Measurements from ENCODE around the gene RCL1. TPM values are rescaled to one million over a fixed set of nuclear protein-coding genes. Genes with fewer than 3 reads are reported as not detected.
A peak's percentile ranks its signal among the peaks of the same experiment; 100 is the strongest.
"Not testable (repeated sequence)": the region's sequence is repeated elsewhere in the genome, so short reads cannot be mapped to it uniquely, and the experiment has no call there.

Gene RCL1
- total RNA-seq, 1 donor from 2014 or later, result 22.9 TPM

GRCh38 chr9:4890242-4890641 lies 97.5 kb downstream of the RCL1 start:
- intact Hi-C loops (cut with DNase I), result no loop called here

GRCh38 chr9:4890929-4891328 lies 98.2 kb downstream of the RCL1 start:
- intact Hi-C loops (cut with DNase I), result no loop called here
- peaks cover 11% of the 10 kb centered on the region for H3K4me1 ChIP-seq

More at GRCh38 chr9:4890242-4890641, 97.5 kb downstream of the RCL1 start:
- no peak for TF ChIP-seq CTCF (IDR thresholded peaks at IDR 0.05)
- no peaks in the 10 kb centered on the region for H3K36me3 ChIP-seq
- H3K4me3 ChIP-seq, result no peak overlapping the region
- ATAC-seq (no peak), DNase-seq (no peak)
- H3K4me1 ChIP-seq, result peaks cover 11% of the 10 kb centered on the region
- H3K27ac ChIP-seq, result no peak overlapping the region
- H3K9me3 ChIP-seq, result no peaks in the 10 kb centered on the region
- no peaks in the 10 kb centered on the region for H3K27me3 ChIP-seq (ENCODE audit: low read depth)

GRCh38 chr9:4891674-4892073 lies 98.9 kb downstream of the RCL1 start:
- no peak overlapping the region for H3K27ac ChIP-seq
- DNase-seq (no peak), ATAC-seq (no peak)
- no peak for TF ChIP-seq CTCF (IDR thresholded peaks at IDR 0.05)
- H3K4me3 ChIP-seq, result no peak overlapping the region
- peaks cover 11% of the 10 kb centered on the region for H3K4me1 ChIP-seq
- no peaks in the 10 kb centered on the region for H3K36me3 ChIP-seq
- intact Hi-C loops (cut with DNase I), result no loop called here
- H3K27me3 ChIP-seq (ENCODE audit: low read depth), result no peaks in the 10 kb centered on the region
- H3K9me3 ChIP-seq, result no peaks in the 10 kb centered on the region

More at GRCh38 chr9:4890929-4891328, 98.2 kb downstream of the RCL1 start:
- H3K4me3 ChIP-seq, result no peak overlapping the region
- no peaks in the 10 kb centered on the region for H3K9me3 ChIP-seq
- no peak overlapping the region for H3K27ac ChIP-seq
- DNase-seq (no peak), ATAC-seq (no peak)
- no peak for TF ChIP-seq CTCF (IDR thresholded peaks at IDR 0.05)
- H3K27me3 ChIP-seq (ENCODE audit: low read depth), result no peaks in the 10 kb centered on the region
- no peaks in the 10 kb centered on the region for H3K36me3 ChIP-seq

- intact Hi-C loops (cut with DNase I), result no loop called here
- H3K36me3 ChIP-seq, result no peaks in the 10 kb centered on the region
- no peak overlapping the region for H3K27ac ChIP-seq
- TF ChIP-seq CTCF (IDR thresholded peaks at IDR 0.05), result no peak
- H3K4me1 ChIP-seq, result peaks cover 4% of the 10 kb centered on the region
- H3K4me3 ChIP-seq, result no peak overlapping the region
- H3K27me3 ChIP-seq (ENCODE audit: low read depth), result no peaks in the 10 kb centered on the region
- DNase-seq (no peak), ATAC-seq (no peak)
- no peaks in the 10 kb centered on the region for H3K9me3 ChIP-seq
Measured at GRCh38 chr9:4892501-4893194, 99.9 kb downstream of the RCL1 start.

GRCh38 chr9:4894076-4894475 lies 101.3 kb downstream of the RCL1 start:
- intact Hi-C loops (cut with DNase I), result no loop called here
- ATAC-seq (no peak), DNase-seq (no peak)
- no peak for TF ChIP-seq CTCF (IDR thresholded peaks at IDR 0.05)
- Histone ChIP-seq H3K9me3 (no peaks in the 10 kb centered on the region), H3K27me3 (ENCODE audit: low read depth) (no peaks in the 10 kb centered on the region), H3K4me1 (no peaks in the 10 kb centered on the region), H3K27ac (no peak overlapping the region), H3K36me3 (no peaks in the 10 kb centered on the region), H3K4me3 (no peak overlapping the region)

- H3K4me1 ChIP-seq, result peaks cover 19% of the 10 kb centered on the region
- ATAC-seq; intact Hi-C loops (cut with DNase I); H3K27me3 ChIP-seq (ENCODE audit: low read depth); H3K9me3 ChIP-seq; H3K4me3 ChIP-seq; H3K36me3 ChIP-seq; DNase-seq; H3K27ac ChIP-seq: not testable (repeated sequence)
Measured at GRCh38 chr9:4899853-4900252, 107.1 kb downstream of the RCL1 start.

GRCh38 chr9:4901401-4902134 lies 108.8 kb downstream of the RCL1 start:
- Histone ChIP-seq H3K4me1 (peaks cover 26% of the 10 kb centered on the region), H3K4me3 (peak overlapping the region; percentile 17), H3K27ac (peak overlapping the region; percentile 24)
- H3K36me3 ChIP-seq; intact Hi-C loops (cut with DNase I); H3K27me3 ChIP-seq (ENCODE audit: low read depth); H3K9me3 ChIP-seq: not testable (repeated sequence)
- ATAC-seq (peak; percentile 38 to 74), DNase-seq (peak; percentile 73)
